HG02884 (cell line): ENCODE data around the gene NYNRIN.

Experiments
- ATAC-seq: cut with Tn5 transposase; IDR thresholded peaks from one replicate; pipeline ENCODE4 v1.9.1; 2021; ENCODE audit warnings: mild to moderate bottlenecking, moderate library complexity; ENCODE audit not compliant: unreplicated experiment

Gene NYNRIN

DNA sequence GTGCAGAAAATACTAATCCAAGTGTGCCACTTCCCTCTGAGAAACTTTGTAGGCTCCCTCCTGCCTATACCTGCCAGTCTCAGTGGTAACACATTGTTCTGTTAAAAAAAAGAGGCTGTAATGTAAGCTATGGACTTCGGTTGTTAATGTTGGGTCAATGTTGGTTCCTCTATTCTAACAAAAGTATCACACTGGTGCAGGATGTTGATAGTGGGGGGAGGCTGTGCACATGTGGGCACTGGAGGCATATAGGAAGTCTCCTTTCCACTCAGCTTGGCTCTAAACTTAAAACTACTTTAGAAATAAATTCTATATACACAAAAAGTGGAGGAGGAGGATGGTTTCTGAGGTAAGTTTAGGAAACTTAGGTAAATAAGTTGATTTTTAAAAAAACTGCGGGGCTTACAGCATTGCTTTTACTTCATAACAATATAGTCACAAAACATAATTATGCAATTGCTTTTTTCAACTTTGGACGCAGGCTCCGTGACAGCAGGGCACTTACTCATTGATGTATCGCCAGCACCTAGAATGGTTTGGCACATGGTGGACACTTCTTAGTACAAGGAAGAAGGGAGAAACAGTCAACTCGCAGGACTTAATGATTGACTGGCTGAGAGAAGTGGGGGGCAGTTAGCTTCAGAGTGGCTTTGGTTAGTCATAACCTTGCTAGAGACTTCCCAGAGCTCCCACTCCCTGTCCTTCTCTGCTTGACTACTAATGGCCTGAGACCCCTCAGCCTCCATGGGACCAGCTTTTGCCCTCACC lies 7.9 kb upstream of the NYNRIN start:
- ATAC-seq: no peak

DNA sequence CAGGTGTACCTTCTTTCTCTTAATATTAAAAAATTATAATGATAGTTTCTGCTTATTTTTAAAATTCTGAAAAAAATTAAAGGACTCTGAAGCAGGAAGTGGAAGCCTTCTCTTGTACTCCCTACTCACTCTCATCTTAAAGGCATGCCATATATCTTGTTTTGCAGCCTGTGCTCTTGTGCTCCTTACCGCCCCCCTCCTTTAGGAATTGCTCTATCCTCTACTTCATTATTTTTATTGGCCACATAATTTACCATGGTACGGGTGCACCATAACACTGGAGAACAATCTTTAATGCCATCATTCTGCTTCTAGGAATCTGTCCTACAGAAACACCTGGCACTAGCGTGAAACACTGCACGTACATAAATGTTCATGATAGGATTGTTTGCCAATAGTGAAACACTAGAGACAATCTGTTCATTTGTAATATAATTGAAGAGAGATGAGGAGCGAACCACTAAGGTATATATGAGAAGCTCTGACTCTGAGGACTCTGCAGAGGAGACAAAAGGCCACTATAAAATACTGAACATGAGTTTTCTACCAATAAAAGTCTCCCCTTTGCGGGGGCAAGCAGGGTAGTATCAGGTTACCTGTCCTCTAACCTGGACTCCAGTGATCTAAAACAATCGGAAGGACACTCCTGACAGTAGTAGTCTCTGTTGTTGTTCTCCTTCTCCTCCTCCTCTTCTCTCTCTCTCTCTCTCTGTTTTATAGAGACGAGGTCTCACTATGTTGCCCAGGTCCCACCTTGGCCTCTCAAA lies 6.3 kb upstream of the NYNRIN start:
- ATAC-seq: no peak

DNA sequence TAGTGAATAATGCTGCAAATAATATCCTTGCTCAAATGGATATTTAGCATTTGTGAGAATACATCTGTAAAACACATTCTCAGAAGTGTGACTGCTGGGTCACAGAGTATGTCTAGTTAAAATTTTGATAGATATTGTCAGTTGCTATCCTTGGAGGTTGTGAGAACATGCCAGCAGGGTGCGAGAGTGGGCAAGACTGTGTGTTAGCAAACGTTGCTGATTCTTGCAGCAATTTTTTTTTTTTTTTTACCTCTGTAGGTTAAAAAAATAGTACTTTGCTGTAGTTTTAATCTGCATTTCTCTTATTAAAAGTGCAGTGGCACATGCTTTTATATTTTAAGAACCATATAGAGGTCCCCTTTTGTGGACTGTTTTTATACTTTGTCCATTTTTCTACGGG lies 4.5 kb upstream of the NYNRIN start:
- ATAC-seq: no peak

DNA sequence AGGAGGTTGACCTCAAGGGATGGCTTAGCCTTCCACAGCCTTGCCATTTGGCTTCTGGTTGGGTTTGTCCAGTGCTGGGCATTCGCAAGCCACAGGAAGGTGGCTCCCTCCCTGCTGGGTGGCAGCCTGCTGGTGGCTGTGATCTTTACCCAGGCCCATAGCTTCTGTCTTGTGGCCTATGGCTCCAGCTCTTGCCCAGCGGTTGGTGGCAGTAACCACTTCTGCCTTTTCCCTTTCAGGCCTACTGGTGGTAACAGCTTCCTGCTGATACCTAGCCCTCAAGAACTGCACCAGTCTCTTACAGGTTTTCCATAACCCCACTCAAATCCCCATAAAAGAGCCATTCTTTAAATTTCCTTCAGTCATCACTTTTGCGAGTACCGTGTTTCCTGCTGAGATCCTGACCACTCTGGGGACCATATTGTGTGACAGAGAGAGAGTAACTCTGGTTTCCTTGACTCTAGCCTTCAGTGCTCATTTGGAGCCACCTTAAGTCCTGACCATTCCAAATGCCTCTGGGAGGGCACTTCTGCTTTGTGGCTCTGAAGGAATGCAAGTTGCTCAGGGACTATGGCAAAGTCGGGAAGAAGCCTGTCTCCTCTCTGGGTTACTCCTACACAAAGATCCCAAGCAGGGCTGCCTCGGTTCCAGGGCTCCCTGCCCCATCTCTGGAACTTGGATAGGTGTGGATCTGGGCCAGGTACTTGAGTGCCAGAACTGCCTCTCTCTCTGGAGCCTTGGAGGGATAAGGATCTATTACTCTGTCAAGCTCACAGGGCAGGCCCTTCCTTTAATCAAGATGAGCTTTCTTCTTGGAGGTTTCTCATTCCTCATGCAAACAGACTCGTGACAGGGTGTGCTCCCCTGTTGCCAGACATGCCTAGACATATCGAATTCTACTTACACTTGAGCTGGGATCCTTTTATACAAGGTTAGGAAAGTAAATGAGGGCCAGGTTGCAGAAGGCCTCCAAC lies 2.9 kb upstream of the NYNRIN start:
- ATAC-seq: no peak

DNA sequence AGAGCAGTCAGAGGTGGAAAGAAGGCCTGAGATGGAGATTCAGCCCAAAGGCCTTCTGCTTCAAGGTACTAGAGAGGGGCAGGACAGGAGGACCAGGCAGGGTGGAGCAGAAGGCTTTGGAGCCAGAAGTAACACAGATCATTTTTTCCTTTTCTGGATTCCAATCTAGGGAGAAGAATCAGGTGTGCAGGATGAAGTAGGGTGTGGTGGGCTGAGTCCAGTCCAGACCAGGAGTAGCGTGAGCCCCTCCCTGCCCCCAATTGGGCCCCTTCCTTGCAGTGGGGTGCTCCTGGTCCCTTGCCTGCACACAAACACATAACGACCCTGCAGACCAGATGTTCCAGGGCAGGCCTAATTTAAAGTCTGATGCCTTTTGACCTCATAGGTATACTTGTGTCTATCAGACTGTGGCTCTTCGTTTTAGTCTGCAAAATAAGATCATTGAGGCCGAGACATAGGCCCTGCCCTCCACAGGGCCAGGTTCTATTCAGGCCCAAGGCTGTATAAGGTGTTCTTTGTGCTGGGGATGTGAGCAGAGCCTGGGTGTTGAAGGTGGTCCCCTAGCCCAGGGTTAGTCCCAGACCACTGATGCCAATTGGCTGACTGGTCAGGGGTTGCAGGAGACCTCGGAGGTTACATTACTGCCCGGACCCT lies 1.0 kb upstream of the NYNRIN start:
- ATAC-seq: no peak

DNA sequence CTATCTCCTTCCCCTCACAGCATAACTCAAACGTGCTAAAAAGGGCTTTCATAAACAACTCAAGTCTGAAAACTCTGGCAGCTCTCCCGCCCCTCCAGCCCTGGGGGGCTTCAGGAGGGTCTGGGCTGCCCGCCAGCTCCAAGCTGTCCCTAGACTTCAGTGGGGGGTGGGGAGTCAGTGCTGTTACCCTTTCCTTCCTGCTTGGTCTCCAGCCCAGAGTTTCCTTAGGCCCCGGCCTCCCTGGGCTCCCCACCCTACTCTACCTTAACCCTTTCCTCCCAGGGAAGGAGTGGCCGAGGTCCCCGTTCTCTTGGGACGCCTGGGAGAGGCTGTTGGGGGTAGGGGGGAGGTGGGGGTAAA lies 530 bp upstream of the NYNRIN start:
- no peak for ATAC-seq

DNA sequence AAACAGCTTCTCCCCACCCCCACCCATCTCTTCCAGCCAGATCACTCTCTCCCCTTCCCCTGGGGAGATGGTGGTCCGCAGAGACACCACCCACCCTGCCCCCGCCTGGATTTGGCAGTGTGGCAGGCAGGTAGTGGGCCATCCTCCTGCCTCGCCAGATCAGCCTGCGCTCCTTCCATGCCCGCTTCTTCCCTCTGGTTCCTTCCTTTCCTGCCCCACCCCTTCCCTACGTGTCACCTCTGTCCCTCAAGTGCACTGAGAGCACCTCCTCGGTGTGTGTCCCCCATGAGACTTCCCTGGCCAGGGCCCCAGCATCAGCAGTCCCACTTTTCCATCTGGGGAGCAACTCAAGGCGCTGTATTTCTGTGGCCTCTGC lies 632 bp downstream of the NYNRIN start:
- no peak for ATAC-seq

DNA sequence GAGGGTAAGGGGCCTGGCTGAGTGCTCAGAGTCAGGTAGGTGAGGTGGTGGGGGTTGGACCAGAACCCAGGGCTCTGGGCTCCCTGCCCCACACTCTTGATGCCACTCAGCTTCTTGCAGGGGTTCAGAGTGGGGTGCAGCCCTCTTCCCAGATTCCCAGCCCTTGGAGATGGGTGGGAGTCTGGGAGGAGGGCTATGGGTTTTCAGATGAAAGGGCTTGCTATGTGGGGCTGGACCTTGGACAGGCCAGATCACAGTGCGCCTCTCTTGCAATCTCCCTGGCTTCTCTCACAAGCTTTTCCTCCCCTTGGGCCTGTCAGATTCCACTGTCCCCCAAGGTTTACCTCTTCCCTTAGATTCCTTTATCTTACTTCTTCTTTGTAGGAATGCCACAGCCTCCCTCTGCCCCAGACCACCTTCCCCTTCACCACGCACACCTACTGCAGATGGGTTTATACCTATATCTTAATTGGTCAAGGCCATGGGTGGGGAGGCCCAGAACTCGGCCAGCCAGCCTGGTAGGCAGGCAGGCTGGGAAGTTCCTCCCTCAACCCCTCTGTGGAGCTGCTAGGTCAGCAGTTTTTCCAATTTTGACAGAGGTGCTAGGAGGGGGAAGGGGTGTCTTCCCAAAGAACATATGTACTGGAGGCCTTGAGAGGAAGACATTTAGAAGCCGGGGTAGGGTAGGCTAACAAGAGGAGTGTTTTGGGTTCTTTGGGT lies 1.4 kb downstream of the NYNRIN start:
- no peak for ATAC-seq

DNA sequence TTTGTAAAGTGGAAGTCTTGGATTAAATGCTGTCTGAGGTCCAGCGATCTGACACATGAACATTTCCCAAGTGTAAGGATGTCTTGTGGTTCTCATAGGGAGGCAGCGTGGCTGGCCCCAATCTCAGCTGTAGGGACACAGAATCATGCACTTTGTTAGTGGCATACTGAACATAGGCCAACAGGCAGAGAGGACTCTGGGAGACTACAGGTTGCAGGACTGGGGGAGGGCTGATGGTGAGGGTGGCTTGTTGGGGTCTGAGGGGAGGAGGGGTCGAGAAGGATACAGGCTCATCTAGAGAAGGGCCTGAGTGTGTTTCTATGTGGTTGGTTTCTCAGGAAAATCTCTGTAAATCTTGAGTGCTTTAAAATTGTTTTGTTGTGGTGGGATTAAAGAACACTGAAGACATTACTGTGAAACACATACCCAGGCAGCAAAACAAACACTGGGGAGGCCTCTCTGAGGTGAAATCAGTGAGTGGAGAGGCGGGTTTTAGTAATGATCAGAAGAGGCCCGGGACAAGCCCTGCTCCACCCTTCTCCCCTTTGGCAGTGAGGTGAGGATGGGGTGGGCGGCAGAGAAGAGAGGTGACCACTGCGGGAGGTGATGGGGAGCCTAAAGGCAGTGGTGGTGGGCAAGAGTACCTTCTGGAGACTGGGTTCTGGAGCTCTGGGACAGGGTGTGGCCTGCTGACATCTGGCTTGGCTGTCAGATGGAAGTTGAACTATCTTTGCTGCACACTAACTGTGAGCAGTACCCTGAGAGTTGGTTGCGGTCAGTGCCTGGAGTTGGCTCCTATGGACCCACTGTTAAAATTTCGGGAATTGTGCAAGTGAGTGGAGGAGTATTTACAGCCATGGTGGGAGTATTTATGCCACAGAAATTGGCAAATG lies 3.3 kb downstream of the NYNRIN start:
- ATAC-seq: no peak

DNA sequence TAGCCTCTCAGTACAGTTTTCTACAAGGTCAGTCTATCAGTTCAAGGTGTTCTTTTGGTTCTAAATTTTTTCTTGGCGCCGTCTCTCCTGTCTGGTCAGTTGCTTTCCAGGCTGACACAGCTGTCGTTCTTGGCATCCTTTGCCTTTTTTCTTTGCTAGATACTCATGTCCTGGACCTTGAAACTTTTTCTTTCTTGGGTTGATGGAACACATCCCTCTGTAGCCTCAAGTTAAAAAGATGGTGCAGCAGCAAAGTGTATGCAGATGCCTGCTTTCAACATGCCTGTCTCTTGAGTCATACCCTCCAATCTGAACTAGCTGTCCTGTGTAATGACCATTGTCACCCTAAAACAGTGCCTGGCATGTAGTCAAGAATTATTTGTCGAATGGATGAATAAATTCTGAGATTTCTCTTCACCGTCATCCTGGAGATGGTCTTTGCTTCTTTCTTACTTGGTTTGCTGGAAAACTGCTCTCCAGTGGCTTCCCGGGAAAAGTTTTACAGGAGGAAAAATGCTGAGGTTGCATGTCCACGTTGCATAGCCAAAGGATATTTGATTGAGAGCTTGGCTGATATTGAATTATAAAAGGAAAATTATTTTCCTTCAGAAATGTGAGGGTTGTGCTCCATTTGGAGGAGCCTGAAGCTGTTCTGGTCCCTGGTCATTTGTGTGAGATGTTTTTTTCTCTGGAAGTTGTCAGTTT lies 4.6 kb downstream of the NYNRIN start:
- ATAC-seq: no peak

DNA sequence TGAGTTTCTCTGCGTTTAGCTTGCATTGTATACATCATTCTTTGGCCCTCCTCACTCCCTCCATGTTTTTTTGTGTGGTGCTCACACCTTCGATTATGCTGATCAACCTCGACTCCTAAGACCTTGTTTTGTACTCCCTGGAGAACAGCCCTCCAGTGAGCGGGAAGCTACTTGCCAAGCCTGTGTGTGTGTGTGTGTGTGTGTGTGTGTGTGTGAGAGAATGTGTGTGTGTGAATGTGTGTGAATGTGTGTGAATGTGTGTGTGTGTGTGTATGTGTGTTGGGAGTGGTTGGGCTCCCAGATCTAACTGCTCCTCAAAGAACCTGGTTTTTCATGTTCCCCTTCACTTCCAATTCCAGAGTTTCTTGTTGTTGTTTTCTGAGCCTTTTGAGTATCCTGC lies 6.0 kb downstream of the NYNRIN start:
- no peak for ATAC-seq

DNA sequence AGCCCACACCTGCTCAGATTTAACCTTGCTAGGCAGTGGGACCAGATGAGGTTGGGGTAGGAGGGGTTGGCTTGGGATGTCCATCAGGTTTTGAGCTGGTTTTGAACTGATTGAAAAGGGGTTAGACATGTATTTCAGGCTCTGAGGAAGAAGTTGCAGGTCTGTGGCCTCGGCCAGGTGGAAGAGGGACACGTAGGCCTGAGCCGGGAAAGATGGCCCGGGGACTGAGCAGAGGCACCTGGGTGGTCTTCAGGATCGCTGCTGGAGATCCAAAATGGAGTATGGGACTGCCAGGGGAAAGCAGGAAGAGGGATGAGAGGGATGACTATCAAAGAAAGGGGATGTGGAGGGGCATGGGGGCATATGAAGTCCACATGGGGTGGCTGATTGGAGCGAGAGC lies 7.6 kb downstream of the NYNRIN start:
- ATAC-seq: no peak

DNA sequence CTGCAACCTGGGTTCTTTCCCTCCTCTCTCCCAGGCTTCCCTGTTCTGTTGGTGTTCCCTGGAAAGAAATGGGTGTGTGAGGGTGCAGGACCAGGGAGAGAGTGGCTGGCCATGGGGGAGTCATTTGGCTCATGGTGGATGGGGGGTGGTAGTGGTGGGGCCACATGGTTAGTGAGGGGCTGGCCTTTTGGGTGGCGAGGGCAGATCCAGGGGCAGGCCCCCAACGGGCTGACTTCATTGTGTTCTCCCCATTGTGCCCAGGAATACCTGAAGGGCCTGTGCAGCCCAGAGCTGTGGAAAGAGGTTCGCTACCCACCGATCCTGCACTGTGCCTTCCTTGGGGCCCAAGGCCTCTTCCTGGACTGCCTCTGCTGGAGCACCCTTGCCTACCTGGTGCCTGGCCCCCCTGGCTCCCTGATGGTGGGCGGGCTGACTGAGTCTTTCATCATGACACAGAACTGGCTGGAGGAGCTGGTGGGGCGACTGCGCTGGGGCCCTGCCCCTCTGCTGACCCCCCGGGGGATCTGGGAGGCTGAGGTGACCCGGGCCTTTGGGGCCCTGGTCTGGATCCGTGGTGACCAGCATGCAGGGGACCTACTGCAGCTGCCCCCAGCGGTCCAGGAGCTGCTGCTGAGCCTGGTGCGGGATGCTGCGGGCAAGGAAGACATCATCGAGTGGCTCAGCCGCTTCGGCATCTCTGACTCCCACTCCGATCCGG lies 9.0 kb downstream of the NYNRIN start:
- ATAC-seq: no peak

DNA sequence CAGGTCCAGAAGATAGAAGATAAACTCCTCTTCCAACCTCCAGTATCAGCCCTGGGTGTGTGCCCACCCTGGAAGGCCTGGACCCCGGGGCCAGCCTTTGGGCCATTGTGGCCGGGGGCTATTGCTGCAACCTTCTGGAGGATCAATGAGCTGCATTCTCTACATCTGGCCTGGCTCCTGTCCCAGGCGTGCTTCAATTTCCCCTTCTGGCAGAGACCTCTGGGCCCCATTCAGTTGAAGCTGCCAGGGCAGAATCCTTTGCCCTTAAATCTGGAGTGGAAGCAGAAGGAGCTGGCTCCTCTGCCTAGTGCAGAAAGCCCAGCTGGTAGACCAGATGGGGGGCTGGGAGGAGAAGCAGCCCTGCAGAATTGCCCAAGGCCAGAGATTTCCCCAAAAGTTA lies 10.0 kb downstream of the NYNRIN start:
- no peak for ATAC-seq

DNA sequence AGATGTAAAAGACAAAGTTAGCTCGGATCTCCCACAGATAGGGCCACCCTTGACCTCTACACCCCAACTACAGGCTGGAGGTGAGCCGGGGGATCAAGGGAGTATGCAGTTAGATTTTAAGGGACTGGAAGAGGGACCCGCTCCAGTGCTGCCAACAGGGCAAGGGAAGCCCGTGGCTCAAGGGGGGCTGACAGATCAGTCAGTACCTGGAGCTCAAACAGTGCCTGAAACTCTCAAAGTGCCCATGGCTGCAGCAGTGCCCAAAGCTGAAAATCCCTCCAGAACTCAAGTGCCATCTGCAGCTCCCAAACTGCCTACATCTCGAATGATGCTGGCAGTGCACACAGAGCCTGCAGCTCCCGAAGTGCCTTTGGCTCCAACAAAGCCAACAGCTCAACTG lies 10.4 kb downstream of the NYNRIN start:
- no peak for ATAC-seq

DNA sequence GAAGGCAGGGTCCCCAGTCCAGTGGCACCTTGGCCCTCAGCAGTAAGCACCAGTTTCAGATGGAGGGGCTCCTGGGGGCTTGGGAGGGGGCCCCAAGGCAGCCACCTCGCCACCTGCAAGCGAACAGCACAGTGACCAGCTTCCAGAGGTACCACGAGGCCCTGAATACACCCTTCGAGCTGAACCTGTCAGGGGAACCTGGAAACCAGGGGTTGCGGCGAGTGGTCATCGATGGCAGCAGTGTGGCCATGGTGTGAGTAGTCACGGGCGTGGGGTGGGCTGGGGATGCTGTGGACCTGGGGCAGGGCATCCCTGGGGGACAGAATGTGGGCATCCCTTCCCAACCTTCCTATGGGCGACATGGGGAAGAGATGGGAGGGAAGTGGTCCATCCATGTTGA lies 11.2 kb downstream of the NYNRIN start:
- ATAC-seq: no peak

DNA sequence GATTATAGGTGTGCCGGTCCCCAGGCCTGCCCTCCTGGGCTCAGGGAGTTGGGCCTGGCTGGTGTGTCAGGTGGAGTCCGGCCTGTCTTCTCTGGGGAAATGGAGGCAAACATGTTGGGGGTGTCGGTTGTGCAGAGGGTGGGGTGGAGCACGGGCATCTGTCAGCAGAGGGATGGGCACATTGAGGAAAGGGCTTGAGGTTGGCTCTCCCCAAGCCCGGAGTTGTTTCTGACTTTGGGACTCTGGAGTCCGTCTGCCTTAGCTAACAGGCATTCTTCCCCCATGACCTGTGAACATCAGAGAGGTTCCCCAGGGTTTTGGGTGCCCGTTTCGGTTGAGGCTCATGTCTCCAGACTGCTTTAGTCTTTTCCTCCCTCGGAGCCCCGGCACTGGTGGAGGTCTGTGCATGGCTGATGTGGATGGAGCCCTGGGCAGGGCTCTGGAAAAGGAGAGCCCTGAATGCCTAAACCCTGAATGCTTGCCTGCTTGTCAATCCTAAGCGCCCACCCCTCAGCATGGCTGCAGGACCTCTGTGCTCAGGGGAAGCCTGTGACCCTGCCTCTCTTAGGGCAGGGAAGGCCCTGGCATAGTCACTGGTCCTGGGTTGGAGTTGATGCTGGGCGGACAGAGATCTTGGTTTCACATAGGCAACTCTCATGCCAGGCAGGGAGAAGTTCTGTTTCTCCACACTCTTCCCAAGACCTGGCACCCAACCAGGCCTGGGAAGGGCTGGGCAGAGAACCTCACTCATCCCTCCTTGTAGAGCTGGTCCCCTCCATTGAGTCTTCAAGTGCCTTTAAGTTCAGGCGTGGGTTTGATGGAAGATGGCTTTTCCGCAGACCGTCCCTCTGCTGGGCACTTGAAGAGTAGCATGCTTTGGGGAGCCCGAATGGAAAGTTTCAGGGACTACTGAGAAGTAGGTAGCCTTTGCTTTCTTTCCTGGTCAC lies 12.9 kb downstream of the NYNRIN start:
- no peak for ATAC-seq
